GM12801 (cell line): ENCODE data around the gene ZNF827.

ENCODE experiments used
- CTCF ChIP-seq: IDR thresholded peaks from one replicate; pipeline ENCODE4 v1.5.1; 2011; ENCODE audit warnings: control low read depth; ENCODE audit not compliant: insufficient read length; ENCODE audit errors: extremely low read depth

Gene ZNF827

GRCh38 chr4:145823743-145824142 is 114.9 kb downstream of the ZNF827 start:
- no peak for TF ChIP-seq CTCF

GRCh38 chr4:145822581-145822980 is 116.0 kb downstream of the ZNF827 start:
- TF ChIP-seq CTCF, result no peak

- TF ChIP-seq CTCF, result no peak
Measured at GRCh38 chr4:145822181-145822580, 116.4 kb downstream of the ZNF827 start.

GRCh38 chr4:145821766-145822165 is 116.9 kb downstream of the ZNF827 start:
- TF ChIP-seq CTCF, result no peak

- no peak for TF ChIP-seq CTCF
Measured at GRCh38 chr4:145820407-145820806, 118.2 kb downstream of the ZNF827 start.

GRCh38 chr4:145819853-145820181 is 118.8 kb downstream of the ZNF827 start:
- no peak for TF ChIP-seq CTCF

GRCh38 chr4:145819101-145819852 is 119.3 kb downstream of the ZNF827 start:
- TF ChIP-seq CTCF, result no peak
